Spleen (tissue), 11 donors: Measurements from ENCODE around the gene PTPRO. TPM values are rescaled to one million over a fixed set of nuclear protein-coding genes. Genes with fewer than 3 reads are reported as not detected.

Experiments
- DNase-seq: peaks from one replicate; pipeline ENCODE4 v3.0.0-alpha.2; 2020
- H3K27ac ChIP-seq, 8 donors: fragments of 200-600 bp; sonication (generic) in 7 of 8; 1 replicate in 4 of 8; 2 replicates in 4 of 8; pipeline versions ENCODE4 v1.5.0 to v1.8.0; 2016 to 2021; ENCODE audit warnings: inconsistent platforms in 4 of 8, mild to moderate bottlenecking in 4 of 8, moderate library complexity in 1 of 8
- H3K27me3 ChIP-seq, 7 donors: fragments of 200-600 bp; sonication (generic) in 6 of 7; replicated peaks in 1 of 7; 1 replicate in 4 of 7; 2 replicates in 3 of 7; pipeline versions ENCODE4 v1.5.0 to v1.8.0; 2016 to 2021; ENCODE audit warnings: inconsistent platforms in 3 of 7, mild to moderate bottlenecking in 1 of 7
- H3K36me3 ChIP-seq, 6 donors: fragments of 200-600 bp; sonication (generic) in 5 of 6; 1 replicate in 4 of 6; 2 replicates in 2 of 6; pipeline versions ENCODE4 v1.5.0 to v1.8.0; 2016 to 2021; ENCODE audit warnings: inconsistent platforms in 2 of 6
- H3K4me1 ChIP-seq, 6 donors: fragments of 200-600 bp; sonication (generic) in 5 of 6; 1 replicate in 3 of 6; 2 replicates in 3 of 6; pipeline versions ENCODE4 v1.5.0 to v1.8.0; 2016 to 2021; ENCODE audit warnings: inconsistent platforms in 3 of 6
- H3K4me3 ChIP-seq, 8 donors: fragments of 200-600 bp; sonication (generic) in 7 of 8; 1 replicate in 4 of 8; 2 replicates in 4 of 8; pipeline versions ENCODE4 v1.5.0 to v1.8.0; 2016 to 2021; ENCODE audit warnings: inconsistent platforms in 4 of 8, mild to moderate bottlenecking in 4 of 8, moderate library complexity in 2 of 8
- H3K9me3 ChIP-seq, 8 donors: fragments of 200-600 bp; sonication (generic) in 7 of 8; 1 replicate in 4 of 8; 2 replicates in 4 of 8; pipeline versions ENCODE4 v1.5.0 to v1.8.0; 2016 to 2021; ENCODE audit warnings: inconsistent platforms in 4 of 8
- CTCF ChIP-seq, 11 experiments: fragments of 200-600 bp in 7 of 11; fragments of 450-650 bp in 4 of 11; sonication (generic) in 4 of 11; IDR thresholded peaks in 8 of 11; conservative IDR thresholded peaks in 3 of 11; 1 replicate in 7 of 11; 2 replicates in 4 of 11; pipeline versions ENCODE4 v1.4.0 to v1.8.0; 2016 to 2021; ENCODE audit warnings: antibody characterized with exemption in 11 of 11, inconsistent platforms in 4 of 11, mild to moderate bottlenecking in 1 of 11
- POLR2A ChIP-seq, 3 donors: fragments of 450-650 bp; IDR thresholded peaks; one replicate each; pipeline ENCODE4 v1.5.1; 2017; ENCODE audit warnings: antibody characterized with exemption in 3 of 3, mild to moderate bottlenecking in 1 of 3
- POLR2AphosphoS5 ChIP-seq, 3 donors: sonication (generic); formaldehyde crosslinking; IDR thresholded peaks; one replicate each; pipeline ENCODE4 v1.5.1; 2017; ENCODE audit warnings: antibody characterized with exemption in 3 of 3
- WGBS, 5 donors: extraction: QIAGEN DNeasy Blood & Tissue Kit in 3 of 5; methylation state at CpG; one replicate each; pipeline versions ENCODE4 v1.1.5 to v1.1.7; 2013 to 2018; 5-methylcytosine and 5-hydroxymethylcytosine counted together
- intact Hi-C: fragments of 100-400 bp; cut with DNase I; formaldehyde crosslinking; loops from one replicate; pipeline ENCODE4 v1.15.0; 2023; ENCODE audit warnings: low total_unique reads
- polyA plus RNA-seq, 3 donors: library from polyadenylated mRNA; stranded (reverse); fragments of 200-250 nt; gene quantifications; one replicate each; pipeline ENCODE4 v1.2.1, GENCODE V29; 2013
- total RNA-seq, 7 donors: library from RNA; depleted of rRNA in 3 of 7; stranded (reverse); fragments of >200 nt in 3 of 7; fragmentation: NEBNext Ultra II Directional in 4 of 7; extraction: Animal tissue kit (Norgen Biotek cat#: 25700) in 4 of 7; gene quantifications; one replicate each; pipeline versions ENCODE4 v1.1.0 to v1.2.1, GENCODE V29; 2016 to 2021
- donor health status: healthy with polysubstance abuse.
- donor health status: DM: no; HTN: no; CAD: no; lungs with moderate emphysema.
- donor health status: DM: no; HTN: no; CAD: no.
- donor health status: Bipolar disorder and iron deficiency.
- donor health status: healthy.
- donor health status: DM: no; HTN: no; CAD: no.
- donor health status: DM: yes; HTN: yes; CAD: no.

Gene PTPRO
- total and polyA plus RNA-seq, 10 donors, result 2.3 to 12.2 (median 5.6) TPM

- Histone ChIP-seq H3K4me3 (no peak overlapping the region), H3K4me1 (no peaks in the 10 kb centered on the region), H3K27ac (no peak overlapping the region), H3K36me3 (no peaks in the 10 kb centered on the region), H3K27me3 (peaks cover 0 to 5% (median 0%) of the 10 kb centered on the region in 7 donors), H3K9me3 (no peaks in the 10 kb centered on the region)
- no peak for DNase-seq
- no peak for TF ChIP-seq CTCF (IDR thresholded peaks at IDR 0.05 in 8 of 11, conservative IDR thresholded peaks at IDR 0.05 in 3 of 11)
- TF ChIP-seq POLR2A (IDR thresholded peaks at IDR 0.05), result no peak
- TF ChIP-seq POLR2AphosphoS5 (IDR thresholded peaks at IDR 0.05), result no peak
- 0% methylated on average over 1 of the region's 1 CpG for WGBS, 5 donors
- intact Hi-C loops, result no loop called here
Observed at GRCh38 chr12:15404485-15404884, 82.2 kb downstream of the PTPRO start.

- DNase-seq, result no peak
- H3K27ac ChIP-seq, result no peak overlapping the region
- H3K27me3 ChIP-seq, result peaks cover 0 to 5% (median 0%) of the 10 kb centered on the region in 7 donors
- intact Hi-C loops, result no loop called here
- H3K4me3 ChIP-seq, result no peak overlapping the region
- no peak for TF ChIP-seq CTCF (IDR thresholded peaks at IDR 0.05 in 8 of 11, conservative IDR thresholded peaks at IDR 0.05 in 3 of 11)
- TF ChIP-seq POLR2AphosphoS5 (IDR thresholded peaks at IDR 0.05), result no peak
- no peak for TF ChIP-seq POLR2A (IDR thresholded peaks at IDR 0.05)
- no peaks in the 10 kb centered on the region for H3K36me3 ChIP-seq
- WGBS, 5 donors, result 84 to 98% (median 89%) methylated on average over 2 of the region's 2 CpGs
- H3K4me1 ChIP-seq, result no peaks in the 10 kb centered on the region
- no peaks in the 10 kb centered on the region for H3K9me3 ChIP-seq
Observed at GRCh38 chr12:15405606-15406005, 83.3 kb downstream of the PTPRO start.

DNA sequence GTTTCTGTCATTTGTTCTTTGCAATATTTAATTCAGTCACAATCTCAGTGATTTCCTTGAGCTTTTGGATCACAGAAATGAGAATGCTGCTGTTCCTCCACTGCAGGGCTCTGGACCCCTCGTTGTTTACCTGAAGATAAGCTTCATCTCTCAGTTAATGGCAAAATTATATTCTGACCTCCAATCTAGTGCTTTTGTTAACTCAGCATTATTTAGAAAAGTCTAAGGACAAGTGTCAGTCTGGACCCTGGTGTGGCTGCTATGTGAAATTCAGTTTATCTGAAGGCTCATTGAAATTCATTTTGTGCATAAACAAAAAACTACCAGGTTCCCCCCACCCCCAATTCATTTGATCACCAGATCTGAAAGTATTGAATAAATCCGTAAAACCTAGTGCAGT lies 84.7 kb downstream of the PTPRO start:
- Histone ChIP-seq H3K36me3 (no peaks in the 10 kb centered on the region), H3K27me3 (peaks cover 0 to 5% (median 0%) of the 10 kb centered on the region in 7 donors), H3K4me1 (no peaks in the 10 kb centered on the region), H3K9me3 (no peaks in the 10 kb centered on the region), H3K27ac (no peak overlapping the region), H3K4me3 (no peak overlapping the region)
- TF ChIP-seq POLR2AphosphoS5 (IDR thresholded peaks at IDR 0.05), result no peak
- TF ChIP-seq CTCF (IDR thresholded peaks at IDR 0.05 in 8 of 11, conservative IDR thresholded peaks at IDR 0.05 in 3 of 11), result no peak
- TF ChIP-seq POLR2A (IDR thresholded peaks at IDR 0.05), result no peak
- intact Hi-C loops, result no loop called here
- DNase-seq, result no peak
- 66 to 84% (median 74%) methylated on average over 2 of the region's 2 CpGs for WGBS, 5 donors

DNA sequence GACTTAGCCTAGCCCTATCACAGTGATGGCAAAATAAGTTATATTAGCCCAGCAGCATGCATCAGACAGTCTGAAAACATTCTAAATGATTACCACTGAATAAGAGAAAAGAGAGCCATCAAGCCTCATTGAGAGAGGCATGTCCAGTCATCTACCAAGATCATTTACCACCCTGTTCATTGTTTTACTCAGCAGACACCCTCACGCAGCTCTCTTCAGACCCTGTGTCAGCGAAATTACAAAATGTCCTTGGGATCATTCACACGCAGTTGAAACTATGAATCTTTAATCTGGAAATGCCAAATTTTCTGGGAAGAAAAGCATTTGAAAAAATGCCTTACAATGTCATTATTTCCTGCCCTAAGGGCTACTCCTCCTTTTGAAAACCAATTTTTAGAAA lies 89.5 kb downstream of the PTPRO start:
- WGBS, 5 donors, result 63 to 83% (median 75%) methylated on average over 3 of the region's 3 CpGs
- H3K4me1 ChIP-seq, result no peaks in the 10 kb centered on the region
- intact Hi-C loops, result no loop called here
- peaks cover 0 to 3% (median 0%) of the 10 kb centered on the region in 7 donors for H3K27me3 ChIP-seq
- no peaks in the 10 kb centered on the region for H3K36me3 ChIP-seq
- DNase-seq, result no peak
- H3K4me3 ChIP-seq, result no peak overlapping the region
- H3K9me3 ChIP-seq, result no peaks in the 10 kb centered on the region
- H3K27ac ChIP-seq, result no peak overlapping the region
- TF ChIP-seq POLR2AphosphoS5 (IDR thresholded peaks at IDR 0.05), result no peak
- no peak for TF ChIP-seq CTCF (IDR thresholded peaks at IDR 0.05 in 8 of 11, conservative IDR thresholded peaks at IDR 0.05 in 3 of 11)
- no peak for TF ChIP-seq POLR2A (IDR thresholded peaks at IDR 0.05)
